22Rv1 (cell line): ENCODE results near the gene NFYA.

Experiments
- CTCF ChIP-seq: fragments of 450-650 bp; IDR thresholded peaks from 2 replicates; pipeline ENCODE4 v1.5.1; 2017; ENCODE audit warnings: mild to moderate bottlenecking
- ZFX ChIP-seq: fragments of 450-650 bp; IDR thresholded peaks from 2 replicates; pipeline ENCODE4 v1.6.1; 2017; ENCODE audit warnings: antibody characterized with exemption, borderline replicate concordance

- TF ChIP-seq CTCF (no peak), ZFX (no peak)
Measured at GRCh38 chr6:41075651-41076626, 3.2 kb downstream of the NFYA start.
